Measurements from ENCODE around the gene NSD2.

The NSD2 gene

GRCh38 chr4:1978226-1978625 is 107.0 kb downstream of the NSD2 start:
- Histone ChIP-seq H2AFZ (ENCODE audit: low read depth, low read length) (no peak overlapping the region), H3K27ac (ENCODE audit: low read length) (no peak overlapping the region), H3K79me2 (ENCODE audit: insufficient read depth, low read length) (peaks cover 15% of the 10 kb centered on the region), H3K36me3 (ENCODE audit: insufficient read depth, low read length) (peaks cover 99% of the 10 kb centered on the region), H3K4me3 (ENCODE audit: low read depth in 1 of 2, low read length in 2 of 2) (no peak overlapping the region), H4K20me1 (ENCODE audit: insufficient read depth, low read length) (peaks cover 71% of the 10 kb centered on the region), H3K4me2 (ENCODE audit: insufficient read depth, low read length) (no peak overlapping the region), H3K9ac (ENCODE audit: low read depth, low read length) (no peak overlapping the region), H3K27me3 (ENCODE audit: insufficient read depth, low read length, poor library complexity) (no peaks in the 10 kb centered on the region), H3K4me1 (ENCODE audit: insufficient read depth, low read length) (no peaks in the 10 kb centered on the region), H3K9me3 (ENCODE audit: insufficient read depth, low read length, severe bottlenecking) (no peaks in the 10 kb centered on the region)
- TF ChIP-seq EZH2 (IDR thresholded peaks at IDR 0.05; ENCODE audit: borderline replicate concordance, low read depth, low read length, severe bottlenecking) (no peak), CTCF (IDR thresholded peaks at IDR 0.05; ENCODE audit: borderline replicate concordance, extremely low read depth, low read length, poor library complexity, severe bottlenecking) (no peak)
- no peak for DNase-seq
- no peak for ATAC-seq (ENCODE audit: insufficient read depth, low read depth)

DNA sequence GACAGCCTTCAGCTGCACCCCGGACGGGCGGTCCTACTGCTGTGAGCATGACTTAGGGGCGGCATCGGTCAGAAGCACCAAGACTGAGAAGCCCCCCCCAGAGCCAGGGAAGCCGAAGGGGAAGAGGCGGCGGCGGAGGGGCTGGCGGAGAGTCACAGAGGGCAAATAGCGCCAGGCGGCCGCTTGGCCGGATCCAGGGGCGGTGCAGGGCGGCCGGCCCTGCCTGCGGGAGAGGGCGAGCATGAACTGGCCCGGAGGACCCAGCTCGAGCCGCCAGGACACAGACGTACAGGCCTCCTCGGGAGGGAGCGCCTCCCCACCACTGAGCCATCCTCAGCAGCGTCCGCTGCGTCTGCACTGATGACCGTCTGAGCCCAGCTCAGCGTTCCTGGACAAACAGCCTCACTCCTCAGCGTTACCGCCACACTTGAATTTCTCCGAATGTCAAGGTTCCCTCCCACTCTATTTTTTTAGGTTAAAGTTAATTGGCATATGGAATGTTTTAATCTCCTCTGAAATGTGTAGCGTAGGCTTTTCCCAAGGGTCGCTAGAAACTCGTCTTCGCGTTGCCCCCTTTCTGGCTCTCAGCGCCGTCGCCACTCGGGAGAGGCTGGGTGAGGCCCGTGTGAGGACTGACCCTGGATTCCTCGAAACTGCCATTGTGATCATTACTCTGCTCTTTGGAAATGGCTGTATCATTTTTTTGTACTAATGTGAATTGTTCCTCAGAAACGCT is 107.7 kb downstream of the NSD2 start:
- ATAC-seq (ENCODE audit: insufficient read depth, low read depth) (no peak), DNase-seq (no peak)
- H3K4me1 ChIP-seq (ENCODE audit: insufficient read depth, low read length): no peaks in the 10 kb centered on the region
- no peak overlapping the region for H3K4me3 ChIP-seq (ENCODE audit: low read depth in 1 of 2, low read length in 2 of 2)
- peaks cover 99% of the 10 kb centered on the region for H3K36me3 ChIP-seq (ENCODE audit: insufficient read depth, low read length)
- peaks cover 71% of the 10 kb centered on the region for H4K20me1 ChIP-seq (ENCODE audit: insufficient read depth, low read length)
- no peaks in the 10 kb centered on the region for H3K27me3 ChIP-seq (ENCODE audit: insufficient read depth, low read length, poor library complexity)
- no peak overlapping the region for H3K9ac ChIP-seq (ENCODE audit: low read depth, low read length)
- H3K4me2 ChIP-seq (ENCODE audit: insufficient read depth, low read length): no peak overlapping the region
- H3K79me2 ChIP-seq (ENCODE audit: insufficient read depth, low read length): peaks cover 15% of the 10 kb centered on the region; the same call in 1 of the 2 replicates
- no peak for TF ChIP-seq CTCF (IDR thresholded peaks at IDR 0.05; ENCODE audit: borderline replicate concordance, extremely low read depth, low read length, poor library complexity, severe bottlenecking)
- no peak for TF ChIP-seq EZH2 (IDR thresholded peaks at IDR 0.05; ENCODE audit: borderline replicate concordance, low read depth, low read length, severe bottlenecking)
- H3K9me3 ChIP-seq (ENCODE audit: insufficient read depth, low read length, severe bottlenecking): no peaks in the 10 kb centered on the region
- H2AFZ ChIP-seq (ENCODE audit: low read depth, low read length): no peak overlapping the region
- no peak overlapping the region for H3K27ac ChIP-seq (ENCODE audit: low read length)

GRCh38 chr4:1979477-1980196 is 108.4 kb downstream of the NSD2 start:
- no peak overlapping the region for H2AFZ ChIP-seq (ENCODE audit: low read depth, low read length)
- H3K36me3 ChIP-seq (ENCODE audit: insufficient read depth, low read length): peaks cover 99% of the 10 kb centered on the region
- no peak overlapping the region for H3K4me3 ChIP-seq (ENCODE audit: low read depth in 1 of 2, low read length in 2 of 2)
- H3K4me2 ChIP-seq (ENCODE audit: insufficient read depth, low read length): no peak overlapping the region
- H4K20me1 ChIP-seq (ENCODE audit: insufficient read depth, low read length): peaks cover 73% of the 10 kb centered on the region
- H3K9ac ChIP-seq (ENCODE audit: low read depth, low read length): no peak overlapping the region
- DNase-seq: no peak
- H3K79me2 ChIP-seq (ENCODE audit: insufficient read depth, low read length): peaks cover 15% of the 10 kb centered on the region; the same call in 1 of the 2 replicates
- TF ChIP-seq EZH2 (IDR thresholded peaks at IDR 0.05; ENCODE audit: borderline replicate concordance, low read depth, low read length, severe bottlenecking): no peak
- no peak for TF ChIP-seq CTCF (IDR thresholded peaks at IDR 0.05; ENCODE audit: borderline replicate concordance, extremely low read depth, low read length, poor library complexity, severe bottlenecking)
- H3K9me3 ChIP-seq (ENCODE audit: insufficient read depth, low read length, severe bottlenecking): no peaks in the 10 kb centered on the region
- ATAC-seq (ENCODE audit: insufficient read depth, low read depth): no peak
- H3K27ac ChIP-seq (ENCODE audit: low read length): no peak overlapping the region
- no peaks in the 10 kb centered on the region for H3K4me1 ChIP-seq (ENCODE audit: insufficient read depth, low read length)
- H3K27me3 ChIP-seq (ENCODE audit: insufficient read depth, low read length, poor library complexity): no peaks in the 10 kb centered on the region

All from DND-41 (cell line).